H1 (cell line): ENCODE data around the gene EPHA5. TPM values are rescaled to one million over a fixed set of nuclear protein-coding genes. Genes with fewer than 3 reads are reported as not detected.
A peak's percentile ranks its signal among the peaks of the same experiment; 100 is the strongest.

ENCODE experiments used
- CTCF ChIA-PET: fragments of 300-600 bp; sonication (Branson Sonifier 250); formaldehyde crosslinking; loops from one replicate; lab custom pipeline; 2021; ENCODE audit not compliant: partially characterized antibody; lab: Charles Lee
- POLR2A ChIA-PET: fragments of 300-600 bp; sonication (Branson Sonifier 250); formaldehyde crosslinking; loops from one replicate; lab custom pipeline; 2021; ENCODE audit warnings: inconsistent platforms; ENCODE audit not compliant: partially characterized antibody; lab: Charles Lee
- DNase-seq, 2 experiments: peaks; one replicate each; pipeline versions ENCODE4 v3.0.0 to v3.0.0-alpha.2; 2010 to 2022; ENCODE audit warnings: low spot score in 2 of 2, low read depth in 1 of 2, mixed read lengths in 1 of 2
- FAIRE-seq: peaks from 2 replicates; lab custom pipeline; 2011; peaks lifted over from hg19 to GRCh38; lab: Jason Lieb, UNC
- H2AFZ ChIP-seq: 2 replicates; pipeline ENCODE4 v1.8.1; 2012; ENCODE audit warnings: low read length, inconsistent platforms
- H2AK5ac ChIP-seq: 2 replicates; pipeline ENCODE4 v1.6.1; 2013; ENCODE audit warnings: low read depth, low read length
- H2BK120ac ChIP-seq: replicated peaks from 2 replicates; pipeline ENCODE3; 2013; ENCODE audit warnings: low read depth, low read length, inconsistent platforms
- H2BK12ac ChIP-seq: 2 replicates; pipeline ENCODE4 v1.6.1; 2013; ENCODE audit warnings: low read depth, low read length
- H2BK15ac ChIP-seq: 2 replicates; pipeline ENCODE4 v1.6.1; 2013; ENCODE audit warnings: low read length
- H2BK20ac ChIP-seq: 2 replicates; pipeline ENCODE4 v1.6.1; 2013; ENCODE audit warnings: low read length
- H2BK5ac ChIP-seq: 2 replicates; pipeline ENCODE4 v1.6.1; 2013; ENCODE audit warnings: low read depth, low read length
- H3K14ac ChIP-seq: 2 replicates; pipeline ENCODE4 v1.6.1; 2013; ENCODE audit warnings: inconsistent platforms; ENCODE audit not compliant: insufficient read length
- H3K18ac ChIP-seq: 2 replicates; pipeline ENCODE4 v1.6.1; 2013; ENCODE audit warnings: low read length; ENCODE audit errors: extremely low read depth
- H3K23ac ChIP-seq: 2 replicates; pipeline ENCODE4 v1.6.1; 2013; ENCODE audit warnings: inconsistent platforms; ENCODE audit not compliant: insufficient read length
- H3K23me2 ChIP-seq: 2 replicates; pipeline ENCODE4 v1.6.1; 2013; ENCODE audit warnings: low read depth, low read length
- H3K27ac ChIP-seq: 2 replicates; pipeline ENCODE4 v1.6.1; 2011; ENCODE audit warnings: low read depth, low read length, inconsistent platforms
- H3K27me3 ChIP-seq, 4 experiments: replicated peaks in 1 of 4; 1 replicate in 1 of 4; 2 replicates in 3 of 4; pipeline versions ENCODE4 v1.6.1 to v1.8.1; 2011 to 2013; ENCODE audit warnings: low read length in 3 of 4, mild to moderate bottlenecking in 3 of 4, inconsistent platforms in 2 of 4, mixed read lengths in 2 of 4, moderate library complexity in 1 of 4; ENCODE audit not compliant: control insufficient read depth in 3 of 4, insufficient read depth in 3 of 4; ENCODE audit errors: extremely low read depth in 1 of 4
- H3K36me3 ChIP-seq, 4 experiments: 2 replicates each; pipeline versions ENCODE4 v1.6.1 to v1.8.1; 2011 to 2013; ENCODE audit warnings: mild to moderate bottlenecking in 4 of 4, low read length in 3 of 4, moderate library complexity in 2 of 4, control low read depth in 1 of 4, inconsistent platforms in 1 of 4; ENCODE audit not compliant: insufficient read depth in 4 of 4, control insufficient read depth in 2 of 4
- H3K4ac ChIP-seq: replicated peaks from 2 replicates; pipeline ENCODE3; 2013; ENCODE audit warnings: low read length, low read depth, mixed read lengths, inconsistent platforms; ENCODE audit not compliant: insufficient read length
- H3K4me1 ChIP-seq, 4 experiments: replicated peaks in 1 of 4; 1 replicate in 1 of 4; 2 replicates in 3 of 4; pipeline versions ENCODE4 v1.6.1 to v1.8.1; 2011 to 2013; ENCODE audit warnings: low read length in 3 of 4, inconsistent platforms in 2 of 4, mixed read lengths in 1 of 4; ENCODE audit not compliant: insufficient read depth in 4 of 4, control insufficient read depth in 3 of 4
- H3K4me2 ChIP-seq, 2 experiments: 2 replicates each; pipeline versions ENCODE4 v1.6.1 to v1.8.1; 2011 to 2013; ENCODE audit warnings: low read depth in 2 of 2, low read length in 2 of 2, control low read depth in 1 of 2, inconsistent platforms in 1 of 2, mild to moderate bottlenecking in 1 of 2; ENCODE audit not compliant: insufficient read depth in 1 of 2
- H3K4me3 ChIP-seq, 4 experiments: fragments of 200-600, 300-600 bp in 1 of 4; sonication (generic), shearing (Covaris generic), sonication (Bioruptor Twin) in 1 of 4; 2 replicates each; pipeline versions ENCODE4 v1.5.1 to v1.8.1; 2011 to 2016; ENCODE audit warnings: low read length in 4 of 4, low read depth in 3 of 4, control low read depth in 2 of 4, inconsistent platforms in 2 of 4, mild to moderate bottlenecking in 2 of 4, mixed read lengths in 1 of 4, moderate library complexity in 1 of 4; ENCODE audit not compliant: insufficient read depth in 2 of 4; ENCODE audit errors: extremely low read depth in 1 of 4
- H3K56ac ChIP-seq: replicated peaks from 2 replicates; pipeline ENCODE3; 2013; ENCODE audit warnings: low read depth, mild to moderate bottlenecking, mixed read lengths, low read length, inconsistent platforms; ENCODE audit not compliant: insufficient read length
- H3K79me1 ChIP-seq: 2 replicates; pipeline ENCODE4 v1.6.1; 2013; ENCODE audit warnings: low read depth, low read length, control low read depth
- H3K79me2 ChIP-seq, 2 experiments: 2 replicates each; pipeline versions ENCODE4 v1.6.1 to v1.8.1; 2012 to 2013; ENCODE audit warnings: low read length in 2 of 2, mild to moderate bottlenecking in 2 of 2, inconsistent platforms in 1 of 2; ENCODE audit not compliant: insufficient read depth in 2 of 2, control insufficient read depth in 1 of 2
- H3K9ac ChIP-seq, 4 experiments: replicated peaks in 1 of 4; 1 replicate in 1 of 4; 2 replicates in 3 of 4; pipeline versions ENCODE4 v1.6.1 to v1.8.1; 2011 to 2013; ENCODE audit warnings: low read depth in 3 of 4, low read length in 3 of 4, control low read depth in 2 of 4, mild to moderate bottlenecking in 2 of 4, moderate library complexity in 2 of 4, inconsistent platforms in 1 of 4; ENCODE audit errors: extremely low read depth in 1 of 4
- H3K9me3 ChIP-seq, 2 experiments: 2 replicates each; pipeline versions ENCODE4 v1.6.1 to v1.8.1; 2012 to 2013; ENCODE audit warnings: mild to moderate bottlenecking in 2 of 2, moderate library complexity in 2 of 2, control low read depth in 1 of 2, inconsistent platforms in 1 of 2, low read depth in 1 of 2, low read length in 1 of 2, mixed read lengths in 1 of 2; ENCODE audit not compliant: insufficient read depth in 2 of 2
- H4K20me1 ChIP-seq, 2 experiments: replicated peaks in 1 of 2; 2 replicates each; pipeline versions ENCODE3 to v1.8.1; 2011 to 2013; ENCODE audit warnings: inconsistent platforms in 2 of 2, low read length in 2 of 2, mild to moderate bottlenecking in 1 of 2; ENCODE audit not compliant: insufficient read depth in 2 of 2, control insufficient read depth in 1 of 2
- H4K5ac ChIP-seq: 2 replicates; pipeline ENCODE4 v1.6.1; 2013; ENCODE audit warnings: low read length, low read depth, mixed read lengths, inconsistent platforms; ENCODE audit not compliant: insufficient read length
- H4K8ac ChIP-seq: 2 replicates; pipeline ENCODE4 v1.8.0; 2013; ENCODE audit warnings: mild to moderate bottlenecking, moderate library complexity, low read length, inconsistent platforms; ENCODE audit not compliant: insufficient read depth; ENCODE audit errors: extremely low read depth
- H4K91ac ChIP-seq: replicated peaks from 2 replicates; pipeline ENCODE3; 2013; ENCODE audit warnings: low read length, mixed read lengths, inconsistent platforms; ENCODE audit not compliant: insufficient read length
- BACH1 ChIP-seq: IDR thresholded peaks from 2 replicates; pipeline ENCODE4 v1.6.1; 2012; ENCODE audit warnings: low read length, improper control_type of control experiment
- CBX8 ChIP-seq: fragments of 300-800, 300-1000 bp; sonication (generic); IDR thresholded peaks from 2 replicates; pipeline ENCODE4 v1.7.1; 2016; ENCODE audit warnings: low read depth, low read length, borderline replicate concordance
- MAFK ChIP-seq: IDR thresholded peaks from 2 replicates; pipeline ENCODE4 v1.6.1; 2012; ENCODE audit warnings: low read depth, mild to moderate bottlenecking, improper control_type of control experiment, low read length
- RFX5 ChIP-seq: IDR thresholded peaks from 2 replicates; pipeline ENCODE4 v1.6.1; 2011; ENCODE audit warnings: low read depth, low read length, improper control_type of control experiment, borderline replicate concordance
- SP2 ChIP-seq: IDR thresholded peaks from 2 replicates; pipeline ENCODE4 v1.6.1; 2012; ENCODE audit warnings: mild to moderate bottlenecking, low read length, inconsistent platforms
- SP4 ChIP-seq: IDR thresholded peaks from 2 replicates; pipeline ENCODE4 v1.6.1; 2012; ENCODE audit warnings: low read length, inconsistent platforms
- SRF ChIP-seq: IDR thresholded peaks from 2 replicates; pipeline ENCODE4 v1.6.1; 2011; ENCODE audit warnings: mild to moderate bottlenecking, low read depth, low read length, moderate library complexity
- TAF1 ChIP-seq: IDR thresholded peaks from 2 replicates; pipeline ENCODE4 v1.6.1; 2011; ENCODE audit warnings: mild to moderate bottlenecking, low read depth, low read length
- WGBS, 2 experiments: shearing (Covaris generic) in 1 of 2; methylation state at CpG; one replicate each; pipeline versions ENCODE4 v1.1.6 to v1.1.7; 2013 to 2015; ENCODE audit warnings: low lambda C conversion rate in 2 of 2, mixed read lengths in 2 of 2, inconsistent platforms in 1 of 2, low coverage in 1 of 2, missing lambda C conversion rate in 1 of 2; ENCODE audit not compliant: insufficient replicate concordance in 2 of 2, insufficient coverage in 1 of 2, insufficient read length in 1 of 2; ENCODE audit errors: extremely low coverage in 1 of 2, missing lambda C conversion rate in 1 of 2; 5-methylcytosine and 5-hydroxymethylcytosine counted together
- polyA plus RNA-seq, 7 experiments: library from polyadenylated mRNA; depleted of rRNA in 3 of 7; stranded (reverse) in 5 of 7; unstranded in 2 of 7; fragments of >200 nt in 5 of 7; fragments of 200-250 nt in 2 of 7; gene quantifications; 1 replicate in 5 of 7; 2 replicates in 1 of 7; 4 replicates in 1 of 7; pipeline versions ENCODE4 v1.2.1 to v1.2.3, GENCODE V29; 2011 to 2013; ENCODE audit warnings: missing spikeins in 2 of 7, mixed read lengths in 2 of 7
- total RNA-seq: library from RNA; stranded (reverse); fragmentation: NEBNext Ultra II Directional; extraction: Animal tissue kit (Norgen Biotek cat#: 25700); gene quantifications from 2 replicates; pipeline ENCODE4 v1.2.1, GENCODE V29; 2021

Gene EPHA5
- total and polyA plus RNA-seq, 2 of the 8 experiments (the other 6 are each of a cell fraction or from before 2014, with no cell fraction given), result 0.03 to 0.11 TPM

DNA sequence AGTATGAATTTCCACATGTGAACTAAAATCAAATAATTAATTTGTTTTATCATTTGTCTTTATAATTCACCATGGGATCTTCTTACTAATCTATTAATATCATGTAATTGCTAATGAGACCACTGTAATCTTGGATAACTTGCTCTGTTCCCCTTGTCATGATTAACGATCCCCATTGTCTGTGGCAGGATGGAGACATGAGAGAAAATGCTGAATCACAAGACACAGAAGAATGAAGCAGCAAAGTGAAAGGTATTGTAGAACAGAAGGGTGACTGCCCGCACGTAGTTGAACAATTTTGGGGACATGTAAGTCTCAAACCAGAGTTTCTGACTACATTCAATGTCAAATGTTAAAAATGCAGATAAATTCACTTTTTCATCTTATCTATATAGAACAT lies 135.2 kb downstream of the EPHA5 start:
- WGBS, 2 experiments, result 49% methylated on average over 3 of the region's 3 CpGs; no CpG with 5 or more reads in 1 of the 2 experiments
- no peak overlapping the region for H2BK12ac ChIP-seq
- ChIA-PET POLR2A (no interaction called here), CTCF (no interaction called here)
- DNase-seq, result no peak
- H4K5ac ChIP-seq, result peak overlapping the region; percentile 31
- H4K8ac ChIP-seq, result no peak overlapping the region
- H3K4me3 ChIP-seq, result no peak overlapping the region
- no peak overlapping the region for H2BK15ac ChIP-seq
- no peak overlapping the region for H3K4ac ChIP-seq
- no peak overlapping the region for H2BK120ac ChIP-seq
- no peak for TF ChIP-seq CBX8
- TF ChIP-seq SP2, result no peak
- no peak for TF ChIP-seq SP4
- peak; percentile 68 for TF ChIP-seq MAFK
- TF ChIP-seq SRF, result no peak
- no peak for TF ChIP-seq TAF1
- TF ChIP-seq BACH1, result peak; percentile 93
- no peak for TF ChIP-seq RFX5
- no peak overlapping the region for H2AK5ac ChIP-seq
- H3K27ac ChIP-seq, result no peak overlapping the region
- no peaks in the 10 kb centered on the region for H3K36me3 ChIP-seq
- H2AFZ ChIP-seq, result no peak overlapping the region
- H3K4me1 ChIP-seq, result peaks cover 0 to 7% (median 0%) of the 10 kb centered on the region in 4 experiments; a peak in 2 of 7 replicates
- H3K27me3 ChIP-seq, result no peaks in the 10 kb centered on the region
- no peak overlapping the region for H3K56ac ChIP-seq
- H4K20me1 ChIP-seq, result no peaks in the 10 kb centered on the region
- H2BK5ac ChIP-seq, result no peak overlapping the region
- no peaks in the 10 kb centered on the region for H3K23me2 ChIP-seq
- no peak overlapping the region for H2BK20ac ChIP-seq
- no peaks in the 10 kb centered on the region for H3K79me1 ChIP-seq
- H3K79me2 ChIP-seq, result no peaks in the 10 kb centered on the region
- no peak overlapping the region for H3K18ac ChIP-seq
- FAIRE-seq, result no peak
- no peak overlapping the region for H3K4me2 ChIP-seq
- H3K9ac ChIP-seq, result 0 out of 7 replicates have a peak overlapping the region, but pooled peaks of 1 of the 4 experiments have one; percentile 4
- no peak overlapping the region for H4K91ac ChIP-seq
- H3K14ac ChIP-seq, result no peak overlapping the region
- no peak overlapping the region for H3K23ac ChIP-seq
- no peaks in the 10 kb centered on the region for H3K9me3 ChIP-seq
